H1 (cell line): ENCODE data around the gene DDX18. TPM values are rescaled to one million over a fixed set of nuclear protein-coding genes. Genes with fewer than 3 reads are reported as not detected.

Source experiments
- ATF2 ChIP-seq: IDR thresholded peaks from 2 replicates; pipeline ENCODE4 v1.6.1; 2012; ENCODE audit warnings: low read length, inconsistent platforms
- CHD1 ChIP-seq: IDR thresholded peaks from 2 replicates; pipeline ENCODE4 v1.6.1; 2012; ENCODE audit warnings: low read depth, low read length, improper control_type of control experiment
- JUND ChIP-seq: IDR thresholded peaks from 2 replicates; pipeline ENCODE4 v1.6.1; 2011; ENCODE audit warnings: mild to moderate bottlenecking, improper control_type of control experiment, low read length
- SIRT6 ChIP-seq: IDR thresholded peaks from one replicate; pipeline ENCODE4 v1.7.1; 2012; ENCODE audit warnings: low read length, inconsistent platforms
- polyA plus RNA-seq, 7 experiments: library from polyadenylated mRNA; depleted of rRNA in 3 of 7; stranded (reverse) in 5 of 7; unstranded in 2 of 7; fragments of >200 nt in 5 of 7; fragments of 200-250 nt in 2 of 7; gene quantifications; 1 replicate in 5 of 7; 2 replicates in 1 of 7; 4 replicates in 1 of 7; pipeline versions ENCODE4 v1.2.1 to v1.2.3, GENCODE V29; 2011 to 2013; ENCODE audit warnings: missing spikeins in 2 of 7, mixed read lengths in 2 of 7
- total RNA-seq: library from RNA; stranded (reverse); fragmentation: NEBNext Ultra II Directional; extraction: Animal tissue kit (Norgen Biotek cat#: 25700); gene quantifications from 2 replicates; pipeline ENCODE4 v1.2.1, GENCODE V29; 2021

Gene DDX18
- total and polyA plus RNA-seq, 2 of the 8 experiments (the other 6 are each of a cell fraction or from before 2014, with no cell fraction given): 31.3 to 119 TPM

- TF ChIP-seq CHD1 (no peak), SIRT6 (no peak), ATF2 (no peak), JUND (no peak)
These were observed 39.8 kb upstream of the DDX18 start (continued) for GRCh38 chr2:117774716-117775115.
